Stimulated activated CD8-positive, alpha-beta memory T cell treated with anti-CD3 and anti-CD28 coated beads, Interleukin-15, amount 100 ng/mL, for 1 hour (primary cell): ENCODE results near the gene BABAM2.
"Not testable (repeated sequence)": the region's sequence is repeated elsewhere in the genome, so short reads cannot be mapped to it uniquely, and the experiment has no call there.

Experiments used
- DNase-seq: peaks from one replicate; pipeline ENCODE4 v3.0.0-alpha.2; 2020; ENCODE audit warnings: low read depth

The BABAM2 gene

DNA sequence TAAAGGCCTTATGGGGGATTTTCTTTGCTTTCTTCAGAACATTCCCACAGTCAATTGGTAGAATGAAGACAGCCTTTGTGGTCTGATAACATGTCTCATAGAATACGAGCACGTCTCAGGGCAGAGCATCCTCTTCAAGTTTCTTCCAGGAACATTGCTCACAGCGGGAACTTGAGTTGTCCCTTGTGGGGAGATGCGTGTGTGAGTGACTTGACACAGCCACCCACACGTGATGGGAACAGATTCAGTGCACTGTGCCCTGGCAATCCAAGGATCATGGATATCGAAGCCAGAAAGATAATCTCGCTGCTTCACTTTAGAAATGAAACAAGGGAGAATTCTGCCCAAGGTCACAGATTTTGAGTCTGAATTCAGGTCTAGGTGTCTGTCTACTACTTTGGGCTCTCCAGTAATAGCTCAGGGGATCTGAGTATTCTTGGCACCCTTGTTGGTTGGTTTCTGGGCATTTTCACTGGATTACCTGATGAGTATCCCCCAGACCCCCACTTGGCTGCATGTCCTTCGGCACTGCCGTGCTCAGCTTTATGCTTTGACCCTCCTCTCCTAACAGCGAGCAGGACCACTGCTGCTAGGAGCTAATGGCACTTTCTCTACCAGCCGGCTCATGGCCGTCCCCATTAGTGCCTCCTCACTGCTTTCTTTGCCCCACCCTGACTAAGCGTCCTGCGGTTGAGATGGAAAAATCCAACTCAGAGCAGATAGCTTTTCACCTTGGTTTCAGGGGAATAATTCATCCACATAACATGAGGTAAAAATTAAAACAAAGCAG lies 426.2 kb downstream of the BABAM2 start:
- DNase-seq, result no peak

DNA sequence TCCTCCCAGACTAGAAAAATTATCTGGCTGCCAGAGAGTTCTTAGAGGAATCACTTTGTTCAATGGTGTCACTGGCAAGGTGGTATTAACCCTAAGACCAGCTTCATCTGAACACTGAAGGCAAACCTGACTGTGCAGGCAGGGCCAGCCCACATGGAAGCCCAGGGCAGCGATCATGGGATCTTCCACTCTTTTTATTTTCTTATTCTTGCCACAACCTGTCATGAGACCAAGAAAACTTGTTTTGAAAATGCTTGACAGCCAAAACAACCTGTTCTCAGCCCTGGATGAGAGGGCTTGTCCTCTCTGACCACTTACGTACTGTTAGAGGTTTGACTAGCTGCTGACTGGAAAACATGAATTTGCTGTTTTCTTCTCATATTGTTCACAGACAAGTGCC lies 426.9 kb downstream of the BABAM2 start:
- no peak for DNase-seq

DNA sequence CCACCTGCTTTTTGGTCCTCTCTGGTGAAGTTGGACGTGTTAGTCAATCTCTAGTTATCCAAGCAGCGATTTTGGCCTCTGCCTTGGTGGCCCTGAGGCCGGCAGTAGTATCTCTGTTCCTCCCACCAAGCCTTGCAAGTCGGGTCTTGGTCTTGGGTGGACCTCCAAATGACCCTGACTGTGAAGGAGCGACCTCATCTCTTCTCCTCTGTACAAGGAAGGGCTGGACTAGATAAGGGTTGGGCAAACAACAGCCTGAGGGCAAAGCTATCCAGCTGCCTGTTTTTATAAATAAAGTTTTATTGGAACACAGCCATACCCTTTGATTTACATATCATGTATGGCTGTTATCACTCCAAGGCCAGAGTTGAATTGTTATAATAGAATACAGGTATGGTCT lies 427.5 kb downstream of the BABAM2 start:
- no peak for DNase-seq

GRCh38 chr2:28318462-28319117 lies 428.1 kb downstream of the BABAM2 start:
- DNase-seq, result no peak

DNA sequence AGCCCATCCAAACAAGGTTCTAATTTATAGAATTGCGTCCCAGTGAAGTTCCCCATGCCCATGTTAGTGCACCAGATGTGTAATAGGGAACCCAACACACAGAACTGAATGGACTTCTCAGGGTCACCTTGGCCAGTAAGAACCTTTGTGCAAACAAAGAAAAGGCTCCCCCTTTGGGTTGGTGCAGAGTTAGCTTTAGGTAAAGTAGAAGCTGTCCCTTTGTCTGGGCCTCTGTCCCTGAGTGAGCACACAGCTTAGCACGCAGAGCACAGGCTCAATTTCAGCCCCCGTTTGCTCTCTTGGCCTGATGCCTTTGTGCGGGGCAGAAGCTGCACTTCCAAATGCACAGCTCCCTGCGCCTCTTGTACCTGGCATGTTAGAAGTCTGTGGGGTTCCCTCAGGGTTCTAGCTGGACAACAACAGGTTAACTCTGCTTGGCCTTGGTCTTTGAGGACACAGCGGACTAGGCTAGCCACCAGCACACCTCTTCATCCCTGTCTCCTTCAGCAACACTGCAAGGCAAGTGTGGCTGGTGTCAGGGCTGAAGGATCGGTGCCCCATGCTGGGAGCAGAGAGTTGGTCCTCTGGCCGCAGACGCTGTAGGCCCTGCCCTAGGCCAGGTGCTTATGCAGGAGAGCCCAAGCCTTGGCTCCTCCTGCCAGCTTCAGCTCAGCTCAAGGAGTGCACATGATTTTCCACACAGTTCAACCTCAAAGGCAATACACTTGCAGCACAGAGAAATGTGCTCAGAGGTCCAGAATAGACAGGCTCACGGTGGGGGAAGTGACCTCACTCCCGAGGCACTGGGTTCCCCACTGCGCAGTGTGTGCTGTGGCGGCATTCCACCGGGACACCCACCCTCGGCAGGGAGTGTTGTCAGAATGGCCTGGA lies 428.8 kb downstream of the BABAM2 start:
- no peak for DNase-seq

DNA sequence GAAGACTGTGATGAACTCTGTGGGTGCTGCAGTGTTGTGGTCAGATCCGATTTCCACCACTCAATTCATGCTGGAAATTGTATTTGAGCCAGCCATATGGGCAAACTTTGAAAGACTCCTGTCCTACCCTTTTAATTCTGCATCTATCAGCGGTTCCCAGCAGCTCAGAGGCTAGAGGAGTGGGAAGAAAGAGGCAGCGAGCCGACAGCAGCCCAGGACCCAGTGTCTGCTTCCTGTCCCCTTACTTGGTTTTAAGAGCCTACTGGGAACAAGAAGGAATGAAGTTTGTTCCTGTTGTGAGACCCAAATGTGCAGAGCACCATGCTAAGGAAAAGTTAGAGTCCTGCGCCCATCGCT lies 429.5 kb downstream of the BABAM2 start:
- no peak for DNase-seq

DNA sequence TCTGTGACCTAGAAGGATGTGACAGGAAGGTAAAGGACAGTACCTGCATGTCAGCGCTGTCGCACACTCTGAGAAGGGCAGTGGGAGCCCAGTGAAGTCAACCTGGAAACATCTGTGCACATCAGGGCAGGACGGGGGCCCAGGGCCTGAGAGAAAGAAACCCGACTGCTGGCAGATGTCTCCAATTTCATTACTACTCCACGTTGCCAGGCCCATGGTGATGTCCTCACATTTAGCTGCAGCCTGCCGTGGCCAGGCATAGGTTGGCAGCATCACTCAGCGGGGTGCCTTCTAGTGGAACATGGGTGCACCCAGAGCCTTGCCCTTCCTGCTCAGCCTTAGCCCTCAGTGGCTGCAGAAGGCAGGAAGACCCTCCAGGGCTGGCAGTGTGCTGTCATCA lies 429.8 kb downstream of the BABAM2 start:
- no peak for DNase-seq

DNA sequence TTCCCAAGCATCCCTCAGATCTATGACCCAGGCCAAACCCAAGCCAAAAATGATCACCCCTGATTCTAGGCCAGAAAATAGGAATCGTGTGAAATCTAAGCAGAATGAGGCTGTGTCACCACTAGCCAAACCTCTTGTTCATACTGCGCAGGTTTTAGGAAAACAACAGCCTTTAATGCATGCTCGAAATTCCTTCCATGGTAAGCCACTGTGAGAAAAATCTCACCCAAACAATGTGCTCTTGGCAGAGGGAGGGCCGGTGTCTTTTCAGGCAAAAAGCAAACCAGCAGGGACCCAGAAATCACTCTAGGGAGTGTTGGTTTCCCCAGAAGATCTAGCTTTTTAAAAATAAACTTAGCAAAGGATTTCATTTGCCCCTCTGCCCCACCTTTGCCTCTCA lies 430.9 kb downstream of the BABAM2 start:
- DNase-seq, result no peak

GRCh38 chr2:28322051-28322450 lies 431.5 kb downstream of the BABAM2 start:
- no peak for DNase-seq

DNA sequence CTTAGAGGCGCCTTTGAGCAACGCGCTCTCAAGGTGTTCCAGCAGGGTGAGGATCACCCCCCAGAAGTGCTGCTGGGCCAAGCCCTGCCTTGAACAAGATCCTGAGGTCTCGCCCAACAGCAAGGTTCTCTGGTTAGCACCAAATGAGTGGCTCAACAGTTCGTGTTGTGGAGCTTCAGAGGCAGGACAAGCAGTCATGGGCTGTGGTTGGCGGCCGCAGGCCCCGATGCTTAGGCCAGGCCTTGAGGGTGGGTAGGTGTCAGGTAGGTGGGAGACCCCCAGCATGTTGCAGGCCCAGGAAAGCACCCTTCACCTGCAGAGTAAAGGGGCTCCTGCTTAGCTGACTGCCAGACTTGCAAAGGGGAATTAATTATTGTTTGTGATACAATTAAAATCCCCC lies 431.9 kb downstream of the BABAM2 start:
- no peak for DNase-seq

DNA sequence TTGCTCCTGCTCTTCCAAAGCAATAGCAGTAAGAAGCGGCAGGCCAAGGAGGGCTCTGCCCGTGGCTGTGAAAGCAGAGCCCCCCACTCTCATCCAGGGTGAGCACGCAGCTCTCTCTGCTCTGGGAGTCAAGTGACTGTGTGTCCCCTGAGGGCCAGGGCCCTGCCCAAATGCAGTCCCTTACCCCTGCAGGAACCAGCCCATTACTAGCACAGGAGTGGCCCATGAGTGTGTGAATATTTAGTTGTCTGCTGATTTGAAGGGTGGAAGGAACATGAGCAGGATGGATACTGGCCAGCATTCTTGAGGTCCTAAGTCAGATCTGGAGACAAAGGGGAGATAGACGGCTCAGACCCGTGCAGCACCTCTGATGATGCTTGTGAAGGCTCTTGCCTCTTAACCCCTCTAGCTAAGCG lies 432.5 kb downstream of the BABAM2 start:
- DNase-seq, result no peak

DNA sequence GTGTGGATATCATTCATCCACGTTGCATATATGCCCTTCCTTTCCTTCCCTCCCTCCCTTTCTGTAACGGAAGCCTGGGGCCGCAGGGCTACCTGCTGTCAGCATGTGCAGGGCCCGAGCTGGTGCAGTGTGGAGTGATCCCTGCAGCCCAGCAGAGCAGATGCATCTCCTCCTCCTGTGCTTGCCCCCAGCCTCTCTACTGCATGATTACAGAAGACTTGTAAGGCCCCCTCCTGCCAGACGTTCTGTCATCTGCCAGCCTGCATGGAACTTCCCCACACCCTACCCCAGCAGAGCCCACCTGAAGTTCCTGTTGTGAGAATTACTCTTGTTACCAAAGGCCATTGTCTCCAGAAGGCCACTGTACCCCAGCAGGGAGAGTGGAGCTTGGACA lies 434.6 kb downstream of the BABAM2 start:
- DNase-seq, result no peak

DNA sequence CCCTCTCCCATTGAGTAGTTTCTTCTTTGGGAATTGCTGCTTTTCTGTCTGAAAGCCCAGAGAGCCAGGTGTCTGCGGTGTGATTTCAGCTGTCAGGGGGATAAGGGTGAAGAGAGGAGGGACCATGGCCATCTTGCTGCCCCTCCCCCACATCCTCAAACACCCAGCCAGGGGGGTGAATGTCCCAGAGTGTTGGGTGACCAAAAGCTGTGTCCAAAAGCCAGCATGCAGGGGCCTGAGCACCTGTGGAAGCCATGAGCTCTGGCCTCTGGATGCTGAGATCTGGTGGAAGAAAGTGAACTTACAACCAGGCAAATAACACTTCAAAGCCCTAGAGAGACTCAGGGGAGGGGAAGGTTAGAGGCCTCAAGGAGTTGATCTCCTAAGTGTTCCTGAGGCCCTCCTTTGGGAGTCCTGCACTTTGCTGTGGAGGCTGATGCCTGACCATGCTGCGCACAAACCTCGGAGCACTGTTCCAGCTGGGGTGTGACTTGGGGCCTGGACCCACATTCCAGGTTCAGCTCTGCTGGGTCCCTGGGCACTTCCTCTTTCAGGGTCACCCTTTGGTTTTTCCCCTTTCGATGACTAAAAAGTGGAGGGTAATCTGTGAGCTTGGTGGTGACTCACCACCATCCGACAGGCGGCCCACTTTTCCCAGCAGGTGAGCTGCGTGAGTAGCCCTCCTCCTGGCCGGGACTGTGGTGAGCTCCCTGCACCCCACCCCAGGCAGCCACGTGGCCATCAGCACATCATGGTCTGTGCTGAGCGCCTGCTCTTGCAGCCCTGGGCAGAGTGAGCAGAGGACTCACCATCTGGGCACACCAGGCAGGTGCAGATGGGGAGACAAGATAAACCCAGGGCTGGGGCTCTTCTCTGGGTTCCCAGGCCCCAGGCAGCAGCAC lies 435.3 kb downstream of the BABAM2 start:
- no peak for DNase-seq

DNA sequence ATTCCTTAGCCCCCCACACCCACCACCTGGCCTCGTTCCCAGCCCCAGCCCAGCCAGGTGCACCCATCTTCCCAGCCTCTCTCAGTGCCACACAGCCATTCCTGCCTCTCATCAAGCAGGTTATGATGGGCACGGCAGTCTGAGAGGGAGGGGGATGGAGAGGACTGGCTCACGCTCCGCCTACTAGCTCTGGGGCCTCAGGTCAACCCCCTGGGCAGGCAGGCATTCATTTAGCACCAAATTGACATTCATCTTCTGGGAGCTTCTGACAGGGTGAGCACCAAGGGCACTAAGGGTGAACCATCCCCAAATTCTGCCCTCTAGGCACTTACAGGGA lies 435.9 kb downstream of the BABAM2 start:
- no peak for DNase-seq

DNA sequence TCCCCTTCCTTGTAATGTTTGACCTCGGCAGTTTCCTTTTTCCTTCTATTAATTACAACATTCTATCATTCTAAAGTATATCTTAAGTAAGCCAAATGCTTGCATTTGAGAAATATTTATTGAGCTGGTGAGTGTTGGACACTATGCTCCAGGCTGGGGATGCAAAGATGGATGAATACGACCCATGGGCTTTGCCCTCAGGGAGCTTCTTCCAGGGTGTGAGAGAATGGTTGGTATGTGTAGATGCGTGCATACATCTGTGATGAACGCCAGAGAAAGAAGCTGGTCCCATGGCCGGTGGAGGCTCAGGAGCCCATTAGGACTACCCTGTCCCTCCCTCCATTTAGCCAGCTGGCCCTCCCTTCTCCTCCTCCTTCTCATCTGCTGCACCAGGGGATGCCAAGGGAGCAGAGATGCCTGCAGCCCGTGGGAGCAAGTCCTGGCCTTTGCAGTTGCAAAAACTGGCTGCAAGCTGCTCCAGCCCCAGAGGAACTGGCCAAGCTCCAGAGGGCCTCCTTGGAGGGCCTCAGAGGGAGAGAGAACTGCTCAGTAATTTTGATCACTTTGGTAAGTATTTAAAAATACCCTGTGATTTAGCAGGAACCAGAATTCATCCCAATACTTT lies 436.5 kb downstream of the BABAM2 start:
- DNase-seq, result no peak

GRCh38 chr2:28327581-28327955 lies 437.0 kb downstream of the BABAM2 start:
- DNase-seq, result no peak

DNA sequence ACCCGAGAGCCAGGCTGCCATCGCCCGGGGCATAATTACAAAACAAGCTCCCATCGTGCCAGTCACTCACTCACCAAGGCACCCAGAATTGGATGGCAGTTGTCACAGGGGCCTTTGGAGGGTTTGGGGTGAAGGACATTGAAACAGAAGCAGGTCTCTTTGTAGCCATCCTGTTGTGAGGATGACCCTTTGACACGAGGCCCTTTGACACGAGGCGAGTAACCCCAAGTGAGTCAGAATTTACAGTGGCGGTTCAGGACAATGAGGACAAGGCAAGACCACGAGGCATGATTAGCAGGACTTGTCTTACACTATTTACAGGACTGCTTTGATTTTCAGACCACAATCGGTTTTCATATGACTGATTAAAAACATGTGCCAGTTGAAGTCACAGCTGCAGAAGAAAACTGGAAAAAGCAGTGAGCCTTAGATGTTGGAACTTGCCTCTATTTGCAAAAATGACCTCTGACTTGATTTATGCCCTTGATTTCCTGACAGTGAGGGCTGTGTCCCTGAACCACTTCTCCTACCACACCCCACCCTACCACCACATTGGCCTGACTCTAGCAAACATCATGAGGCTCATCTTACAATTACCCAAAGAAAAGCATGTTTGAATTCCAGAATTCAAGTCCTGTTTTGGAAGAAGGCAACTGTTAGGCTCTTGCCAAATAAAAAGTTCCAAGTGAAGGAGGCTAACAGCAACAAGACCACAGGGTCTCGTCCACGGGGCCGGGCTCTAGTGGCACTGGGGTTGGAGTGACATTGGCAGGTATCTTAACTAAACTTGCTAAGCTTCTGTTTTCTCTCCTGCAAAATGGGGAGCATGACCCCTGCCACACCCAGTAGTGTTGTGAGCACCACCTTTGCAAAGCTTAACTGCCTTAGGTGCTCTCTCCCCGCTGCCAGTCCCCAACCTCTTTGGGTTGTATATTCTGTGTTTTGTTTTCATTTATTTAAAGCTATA lies 437.7 kb downstream of the BABAM2 start:
- DNase-seq, result no peak

- DNase-seq, result no peak
These were observed 438.7 kb downstream of the BABAM2 start for GRCh38 chr2:28329184-28329583.

DNA sequence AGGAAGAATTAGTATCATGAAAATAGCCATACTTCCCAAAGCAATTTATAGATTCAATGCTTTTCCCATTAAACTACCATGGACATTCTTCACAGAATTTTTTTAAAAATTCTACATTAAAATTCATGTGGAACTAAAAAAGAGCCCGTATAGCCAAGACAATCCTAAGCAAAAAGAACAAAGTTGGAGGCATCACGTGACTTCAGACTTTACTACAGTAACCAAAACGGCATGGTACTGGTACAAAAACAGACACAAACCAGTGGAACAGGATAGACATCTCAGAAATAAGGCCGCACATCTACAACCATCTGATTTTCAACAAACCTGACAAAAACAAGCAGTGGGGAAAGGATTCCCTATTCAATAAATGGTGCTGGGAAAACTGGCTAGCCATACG lies 440.2 kb downstream of the BABAM2 start:
- not testable (repeated sequence) for DNase-seq

DNA sequence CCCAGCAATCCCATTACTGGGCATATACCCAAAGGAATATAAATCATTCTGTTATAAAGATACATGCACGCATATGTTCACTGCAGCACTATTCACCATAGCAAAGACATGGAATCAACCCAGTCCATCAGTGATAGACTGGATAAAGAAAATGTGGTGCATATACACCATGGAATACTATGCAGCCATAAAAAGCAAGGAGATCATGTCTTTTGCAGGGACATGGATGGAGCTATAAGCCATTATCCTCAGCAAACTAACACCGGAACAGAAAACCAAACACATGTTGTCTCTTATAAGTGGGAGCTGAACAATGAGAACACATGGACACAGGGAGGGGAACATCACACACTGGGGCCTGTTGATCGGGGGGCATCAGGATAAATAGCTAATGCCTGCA lies 441.3 kb downstream of the BABAM2 start:
- DNase-seq, result not testable (repeated sequence)
